Small intestine (tissue), 7 donors: ENCODE measurements around the gene DOHH. TPM values are rescaled to one million over a fixed set of nuclear protein-coding genes. Genes with fewer than 3 reads are reported as not detected.

ENCODE experiments used
- DNase-seq, 2 donors: peaks; one replicate each; pipeline versions ENCODE4 v3.0.0 to v3.0.0-alpha.2; 2013
- FAIRE-seq: peaks from 2 replicates; lab custom pipeline; 2012; peaks lifted over from hg19 to GRCh38; lab: Jason Lieb, UNC
- H3K27ac ChIP-seq, 3 donors: one replicate each; pipeline ENCODE4 v1.5.1; 2013; ENCODE audit warnings: low read length in 2 of 3, mild to moderate bottlenecking in 2 of 3, control low read depth in 1 of 3, inconsistent platforms in 1 of 3, low read depth in 1 of 3, moderate library complexity in 1 of 3
- H3K27me3 ChIP-seq, 3 donors: one replicate each; pipeline ENCODE4 v1.6.1; 2013; ENCODE audit warnings: low read length in 3 of 3, inconsistent platforms in 1 of 3; ENCODE audit not compliant: control insufficient read depth in 3 of 3, insufficient read depth in 3 of 3
- H3K36me3 ChIP-seq, 3 donors: one replicate each; pipeline ENCODE4 v1.6.1; 2013; ENCODE audit warnings: low read length in 3 of 3, inconsistent platforms in 1 of 3, low read depth in 1 of 3, mild to moderate bottlenecking in 1 of 3, moderate library complexity in 1 of 3; ENCODE audit not compliant: control insufficient read depth in 3 of 3, insufficient read depth in 2 of 3
- H3K4me1 ChIP-seq, 3 donors: one replicate each; pipeline ENCODE4 v1.6.1; 2013; ENCODE audit warnings: low read length in 2 of 3, inconsistent platforms in 1 of 3, low read depth in 1 of 3, mild to moderate bottlenecking in 1 of 3, moderate library complexity in 1 of 3; ENCODE audit not compliant: control insufficient read depth in 3 of 3, insufficient read depth in 2 of 3
- H3K4me3 ChIP-seq, 3 donors: one replicate each; pipeline ENCODE4 v1.5.1; 2013; ENCODE audit warnings: low read length in 3 of 3, control low read depth in 1 of 3, inconsistent platforms in 1 of 3, low read depth in 1 of 3, mild to moderate bottlenecking in 1 of 3, moderate library complexity in 1 of 3
- H3K9me3 ChIP-seq, 2 donors: one replicate each; pipeline ENCODE4 v1.6.1; 2013; ENCODE audit warnings: low read depth in 1 of 2, low read length in 1 of 2; ENCODE audit not compliant: control insufficient read depth in 2 of 2, insufficient read depth in 1 of 2
- WGBS, 3 donors: extraction: QIAGEN DNeasy Blood & Tissue Kit; methylation state at CpG; one replicate each; pipeline ENCODE4 v1.1.7; 2013; 5-methylcytosine and 5-hydroxymethylcytosine counted together
- polyA plus RNA-seq, 4 donors: library from polyadenylated mRNA; stranded (reverse) in 3 of 4; unstranded in 1 of 4; fragments of 200-250 nt in 3 of 4; fragments of 120-200 nt in 1 of 4; gene quantifications; one replicate each; pipeline versions ENCODE4 v1.2.1 to v1.2.3, GENCODE V29; 2013
- donor health status: healthy with polysubstance abuse.
- donor health status: control.
- donor health status: control.
- donor health status: Bipolar disorder and iron deficiency.
- donor health status: healthy.

DOHH gene
- polyA plus RNA-seq, 4 donors: 5.4 to 18.4 (median 8.4) TPM

DNA sequence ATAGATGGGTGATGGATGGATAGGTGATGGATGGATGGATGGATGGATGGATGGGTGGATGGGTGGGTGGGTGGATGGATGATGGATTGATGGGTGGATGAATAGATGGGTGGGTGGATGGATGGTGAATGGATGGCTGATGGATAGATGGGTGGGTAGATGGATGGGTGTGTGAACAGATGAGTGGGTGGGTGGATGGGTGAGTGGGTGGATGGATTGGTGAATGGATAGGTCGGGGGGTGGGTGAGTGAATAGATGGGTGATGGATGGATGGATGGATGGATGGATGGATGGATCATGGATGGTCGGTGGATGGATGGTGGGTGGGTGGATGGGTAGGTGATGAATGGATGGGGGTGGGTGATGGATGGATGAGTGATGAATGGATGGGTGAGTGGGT is 23.6 kb downstream of the DOHH start:
- DNase-seq (no peak), FAIRE-seq (no peak)
- no peak overlapping the region for H3K27ac ChIP-seq
- H3K9me3 ChIP-seq: peaks cover 0 to 5% of the 10 kb centered on the region in 2 donors
- H3K36me3 ChIP-seq: peaks cover 0 to 60% (median 7%) of the 10 kb centered on the region in 3 donors
- H3K4me1 ChIP-seq: peaks cover 0 to 55% (median 4%) of the 10 kb centered on the region in 3 donors
- H3K27me3 ChIP-seq: peaks cover 0 to 4% (median 3%) of the 10 kb centered on the region in 3 donors
- H3K4me3 ChIP-seq: no peak overlapping the region
- 70 to 95% (median 93%) methylated on average over 2 of the region's 2 CpGs for whole genome bisulfite sequencing, 3 donors

GRCh38 chr19:3475449-3475848 is 25.0 kb downstream of the DOHH start:
- Histone ChIP-seq H3K27ac (no peak overlapping the region), H3K36me3 (peaks cover 0 to 60% (median 7%) of the 10 kb centered on the region in 3 donors), H3K9me3 (peaks cover 0 to 5% of the 10 kb centered on the region in 2 donors), H3K4me3 (no peak overlapping the region), H3K27me3 (peaks cover 0 to 3% (median 0%) of the 10 kb centered on the region in 3 donors), H3K4me1 (peaks cover 0 to 41% (median 4%) of the 10 kb centered on the region in 3 donors)
- WGBS, 3 donors: 86 to 93% (median 91%) methylated on average over 4 of the region's 4 CpGs
- DNase-seq (no peak), FAIRE-seq (no peak)

- H3K36me3 ChIP-seq: peaks cover 0 to 60% (median 7%) of the 10 kb centered on the region in 3 donors
- H3K27me3 ChIP-seq: peaks cover 0 to 3% (median 0%) of the 10 kb centered on the region in 3 donors
- WGBS, 3 donors: 39 to 76% (median 62%) methylated on average over 2 of the region's 2 CpGs
- H3K4me1 ChIP-seq: peaks cover 0 to 41% (median 4%) of the 10 kb centered on the region in 3 donors
- peak overlapping the region; percentile 71 to 87 (median 79) for H3K27ac ChIP-seq
- H3K9me3 ChIP-seq: peaks cover 0 to 11% of the 10 kb centered on the region in 2 donors
- FAIRE-seq (no peak), DNase-seq (no peak)
- H3K4me3 ChIP-seq: peak overlapping the region in 1 of 3 donors; percentile 1
These were observed 25.9 kb downstream of the DOHH start for GRCh38 chr19:3474614-3475013.

DNA sequence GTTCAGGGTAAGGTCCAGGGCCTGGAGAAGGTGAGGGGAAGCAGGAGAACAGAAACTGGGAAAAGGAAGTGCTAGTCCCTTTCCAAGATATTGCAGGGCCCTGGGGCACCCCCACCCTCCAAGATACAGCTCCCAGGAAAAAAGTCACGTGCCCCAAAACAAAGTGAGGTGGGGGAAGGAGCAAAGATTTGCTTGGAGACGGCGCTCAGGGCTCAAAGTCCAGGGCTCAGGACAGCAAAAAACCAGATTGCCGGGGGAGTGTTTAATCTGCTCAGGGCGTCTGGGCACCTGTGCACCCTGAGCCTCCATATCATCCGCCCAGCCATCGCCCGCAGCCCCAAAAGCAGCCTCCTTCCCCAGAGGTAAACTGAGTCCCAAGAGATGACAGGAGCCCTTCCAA is 26.5 kb downstream of the DOHH start:
- Histone ChIP-seq H3K4me3 (peak overlapping the region in 1 of 3 donors; percentile 1), H3K9me3 (peaks cover 0 to 14% of the 10 kb centered on the region in 2 donors), H3K4me1 (peaks cover 0 to 37% (median 4%) of the 10 kb centered on the region in 3 donors), H3K36me3 (peaks cover 0 to 63% (median 7%) of the 10 kb centered on the region in 3 donors), H3K27ac (peak overlapping the region; percentile 71 to 87 (median 79)), H3K27me3 (peaks cover 0 to 3% (median 0%) of the 10 kb centered on the region in 3 donors)
- 16 to 66% (median 23%) methylated on average over 8 of the region's 8 CpGs for WGBS, 3 donors
- DNase-seq (peak; percentile 95 to 96), FAIRE-seq (no peak)

GRCh38 chr19:3471954-3472655 is 28.4 kb downstream of the DOHH start:
- Histone ChIP-seq H3K9me3 (peaks cover 0 to 29% of the 10 kb centered on the region in 2 donors), H3K27ac (peak overlapping the region in 1 of 3 donors; percentile 87), H3K36me3 (peaks cover 0 to 46% (median 7%) of the 10 kb centered on the region in 3 donors), H3K4me3 (no peak overlapping the region), H3K4me1 (peaks cover 0 to 34% (median 4%) of the 10 kb centered on the region in 3 donors), H3K27me3 (peaks cover 0 to 3% (median 0%) of the 10 kb centered on the region in 3 donors)
- 29 to 36% (median 35%) methylated on average over 24 of the region's 24 CpGs for WGBS, 3 donors
- no peak for DNase-seq
- no peak for FAIRE-seq

DNA sequence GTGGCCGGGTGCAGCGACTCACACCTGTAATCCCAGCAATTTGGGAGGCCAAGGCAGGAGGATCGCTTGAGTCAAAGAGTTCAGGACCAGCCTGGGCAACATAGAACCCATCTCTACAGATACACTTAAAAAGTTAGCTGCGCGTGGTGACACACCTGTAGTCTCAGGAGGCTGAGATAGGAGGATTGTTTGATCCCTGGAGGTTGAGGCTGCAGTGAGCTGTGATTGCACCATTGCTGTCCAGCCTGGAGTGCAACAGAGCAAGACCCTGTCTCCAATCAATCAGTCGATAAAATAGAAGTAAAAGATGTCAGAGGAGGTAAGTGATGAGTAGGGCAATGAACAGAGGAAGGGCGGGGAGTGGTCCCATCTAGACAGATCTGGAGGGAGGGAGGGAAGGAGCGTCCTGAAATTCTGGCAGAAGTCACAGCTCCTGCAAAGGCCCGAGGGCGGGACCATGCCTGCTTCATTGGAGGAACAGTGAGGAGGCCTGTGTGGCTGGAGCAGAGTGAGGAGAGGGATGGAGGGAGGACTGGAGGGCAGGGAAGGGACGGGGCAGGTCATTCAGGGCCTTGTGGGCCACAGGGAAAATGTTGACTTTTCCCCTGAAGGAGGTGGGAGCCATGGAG is 29.9 kb downstream of the DOHH start:
- H3K27ac ChIP-seq: no peak overlapping the region
- FAIRE-seq (no peak), DNase-seq (no peak)
- H3K9me3 ChIP-seq: peaks cover 0 to 43% of the 10 kb centered on the region in 2 donors
- H3K36me3 ChIP-seq: peaks cover 0 to 36% (median 2%) of the 10 kb centered on the region in 3 donors
- H3K27me3 ChIP-seq: peaks cover 0 to 9% (median 0%) of the 10 kb centered on the region in 3 donors
- H3K4me1 ChIP-seq: peaks cover 0 to 34% (median 4%) of the 10 kb centered on the region in 3 donors
- WGBS, 3 donors: 62 to 65% (median 62%) methylated on average over 11 of the region's 11 CpGs
- no peak overlapping the region for H3K4me3 ChIP-seq

DNA sequence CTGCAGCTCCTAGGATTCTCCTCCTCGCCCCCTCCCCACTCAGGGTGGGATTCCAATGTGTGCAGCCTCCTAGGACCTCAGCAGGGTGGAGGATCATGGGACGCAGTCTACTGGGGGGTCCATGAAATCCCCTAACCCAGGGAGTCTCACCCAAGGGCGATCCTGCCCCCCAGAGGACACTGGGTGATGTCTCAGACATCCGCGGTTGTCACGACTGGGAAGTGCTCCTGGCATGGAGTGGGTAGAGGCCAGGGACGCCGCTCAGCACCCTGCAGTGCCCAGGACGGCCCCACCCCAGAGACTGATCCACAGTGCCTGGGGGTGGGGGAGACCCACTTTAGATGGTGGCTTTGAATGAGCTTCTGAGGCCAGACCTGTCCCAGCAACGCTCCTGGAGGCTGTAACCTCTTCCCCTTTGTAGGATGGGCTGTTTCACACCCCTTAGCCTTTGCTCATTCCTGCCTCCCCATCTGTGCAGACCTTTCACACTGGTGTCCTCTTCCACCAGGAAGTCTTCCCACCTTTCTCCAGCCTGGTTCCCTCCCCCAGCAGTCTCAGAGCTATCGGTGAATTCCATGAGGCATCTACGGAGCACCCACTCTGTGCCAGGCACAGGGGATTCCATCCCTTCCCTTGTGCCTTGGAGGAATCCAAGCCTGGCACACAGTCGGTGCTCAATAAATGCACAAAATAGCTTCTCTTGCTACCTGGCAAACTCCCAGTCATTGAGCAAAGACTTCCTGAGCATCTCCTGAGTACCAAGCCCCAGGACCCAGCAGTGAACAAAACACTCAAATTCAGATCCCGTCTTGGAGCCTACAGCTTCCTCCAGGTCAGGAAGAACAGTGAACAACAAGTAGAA is 30.6 kb downstream of the DOHH start:
- FAIRE-seq: no peak
- peaks cover 0 to 15% (median 0%) of the 10 kb centered on the region in 3 donors for H3K27me3 ChIP-seq
- peaks cover 0 to 29% (median 2%) of the 10 kb centered on the region in 3 donors for H3K36me3 ChIP-seq
- H3K4me1 ChIP-seq: peaks cover 0 to 28% (median 4%) of the 10 kb centered on the region in 3 donors
- H3K9me3 ChIP-seq: peaks cover 0 to 46% of the 10 kb centered on the region in 2 donors
- no peak overlapping the region for H3K4me3 ChIP-seq
- no peak for DNase-seq
- WGBS, 3 donors: 53 to 60% (median 58%) methylated on average over 13 to 14 of the region's 14 CpGs
- no peak overlapping the region for H3K27ac ChIP-seq
